K562 (cell line): ENCODE data around the gene ABL1. TPM values are rescaled to one million over a fixed set of nuclear protein-coding genes. Genes with fewer than 3 reads are reported as not detected.

Experiments used
- ATAC-seq: fragments of 200-7000 bp; cut with Tn5 transposase; 3 replicates; pipeline ENCODE4 v1.9.1; 2020; ENCODE audit warnings: moderate library complexity
- BruUV-seq: library from RNA; stranded (reverse); fragments of 400-500 nt; replicated peaks from 2 replicates; lab custom pipeline; 2021; lab: Mats Ljungman, UMichigan
- CTCF ChIA-PET: fragments of 300-600 bp; formaldehyde crosslinking; extraction: SDS; loops from one replicate; lab custom pipeline; 2021; ENCODE audit warnings: low intra/inter-chr PET ratio; lab: Yijun Ruan, JAX
- POLR2A ChIA-PET: fragments of 300-600, 350-650 bp; sonication (Branson Sonifier 250); formaldehyde crosslinking; extraction: SDS; loops from one replicate; lab custom pipeline; 2021; ENCODE audit warnings: antibody characterized with exemption, inconsistent platforms; lab: Yijun Ruan, JAX
- DNase-seq, 4 experiments: peaks; one replicate each; pipeline versions ENCODE4 v3.0.0 to v3.0.0-alpha.2; 2011 to 2018; ENCODE audit warnings: low spot score in 3 of 4, mixed read lengths in 3 of 4; ENCODE audit errors: extremely low read depth in 1 of 4
- FAIRE-seq: peaks from 2 replicates; lab custom pipeline; 2011; peaks lifted over from hg19 to GRCh38; lab: Jason Lieb, UNC
- H2AFZ ChIP-seq: 2 replicates; pipeline ENCODE4 v1.6.0; 2011; ENCODE audit warnings: low read depth, low read length, control low read depth, inconsistent platforms
- H3K27ac ChIP-seq: fragments of 200-600 bp; 3 replicates; pipeline ENCODE4 v1.8.0; 2011; ENCODE audit warnings: low read depth, mild to moderate bottlenecking, control low read depth, inconsistent platforms, low read length, moderate library complexity, mixed read lengths; ENCODE audit errors: extremely low read depth
- H3K27me3 ChIP-seq, 2 experiments: fragments of 300-600 bp in 1 of 2; 2 replicates in 1 of 2; 3 replicates in 1 of 2; pipeline versions ENCODE4 v1.6.0 to v1.8.0; 2011; ENCODE audit warnings: inconsistent platforms in 2 of 2, low read length in 2 of 2, mild to moderate bottlenecking in 1 of 2, mixed read lengths in 1 of 2, moderate library complexity in 1 of 2; ENCODE audit not compliant: control insufficient read depth in 2 of 2, insufficient read depth in 2 of 2
- H3K36me3 ChIP-seq: fragments of 300-600 bp; 3 replicates; pipeline ENCODE4 v1.8.0; 2011; ENCODE audit warnings: mild to moderate bottlenecking, low read length, inconsistent platforms; ENCODE audit not compliant: control insufficient read depth, insufficient read depth
- H3K4me1 ChIP-seq, 2 experiments: fragments of 200-600 bp in 1 of 2; replicated peaks in 1 of 2; 2 replicates in 1 of 2; 3 replicates in 1 of 2; pipeline versions ENCODE4 v1.5.1 to v1.8.0; 2011; ENCODE audit warnings: inconsistent platforms in 2 of 2, low read length in 2 of 2, mild to moderate bottlenecking in 1 of 2, mixed read lengths in 1 of 2, moderate library complexity in 1 of 2; ENCODE audit not compliant: control insufficient read depth in 2 of 2, insufficient read depth in 2 of 2
- H3K4me2 ChIP-seq: 2 replicates; pipeline ENCODE4 v1.6.1; 2011; ENCODE audit warnings: low read length, control low read depth, inconsistent platforms, mixed read lengths; ENCODE audit not compliant: insufficient read depth
- H3K4me3 ChIP-seq: fragments of 200-600 bp; sonication (generic), shearing (Covaris generic); 2 replicates; pipeline ENCODE4 v1.5.1; 2016; ENCODE audit warnings: control low read depth, inconsistent platforms
- H3K79me2 ChIP-seq: fragments of 200-600 bp; 3 replicates; pipeline ENCODE4 v1.8.0; 2011; ENCODE audit warnings: low read length, inconsistent platforms; ENCODE audit not compliant: control insufficient read depth, insufficient read depth
- H3K9ac ChIP-seq, 2 experiments: 2 replicates each; pipeline versions ENCODE4 v1.6.0 to v1.6.1; 2011; ENCODE audit warnings: low read depth in 2 of 2, low read length in 2 of 2, control low read depth in 1 of 2, inconsistent platforms in 1 of 2, mild to moderate bottlenecking in 1 of 2, mixed read lengths in 1 of 2; ENCODE audit not compliant: insufficient read depth in 1 of 2
- H3K9me1 ChIP-seq: one replicate; pipeline ENCODE4 v1.6.0; 2011; ENCODE audit warnings: inconsistent platforms, mild to moderate bottlenecking, low read length, moderate library complexity; ENCODE audit not compliant: control insufficient read depth, insufficient read depth
- H3K9me3 ChIP-seq: replicated peaks from 2 replicates; pipeline ENCODE4 v1.5.1; 2011; ENCODE audit warnings: low read depth, low read length, inconsistent platforms; ENCODE audit not compliant: control insufficient read depth, insufficient read depth
- H4K20me1 ChIP-seq: replicated peaks from 2 replicates; pipeline ENCODE4 v1.6.1; 2011; ENCODE audit warnings: low read length, inconsistent platforms, mixed read lengths; ENCODE audit not compliant: control insufficient read depth, insufficient read depth
- JUND ChIP-seq, 2 experiments: IDR thresholded peaks; 2 replicates in 1 of 2; 3 replicates in 1 of 2; pipeline ENCODE4 v1.6.1; 2011; ENCODE audit warnings: borderline replicate concordance in 2 of 2, low read depth in 2 of 2, low read length in 2 of 2, improper control_type of control experiment in 1 of 2, missing biosample characterization in 1 of 2, missing genetic modification characterization in 1 of 2, missing genetic modification reagents in 1 of 2
- ZBTB12 ChIP-seq: fragments of 250-450 bp; sonication (Bioruptor Pico); IDR thresholded peaks from 2 replicates; pipeline ENCODE4 v1.4.0; 2020
- ZZZ3 ChIP-seq: fragments of 450-650 bp; IDR thresholded peaks from 2 replicates; pipeline ENCODE4 v1.6.1; 2016; ENCODE audit warnings: antibody characterized with exemption, mild to moderate bottlenecking, moderate library complexity
- WGBS: fragments of 100-300 bp; shearing (Covaris generic); methylation state at CpG from one replicate; pipeline ENCODE4 v1.1.6; 2016; ENCODE audit warnings: low coverage, mixed read lengths; ENCODE audit not compliant: insufficient coverage; ENCODE audit errors: missing lambda C conversion rate; 5-methylcytosine and 5-hydroxymethylcytosine counted together
- in situ Hi-C: fragments of 300-500 bp; cut with MboI; formaldehyde crosslinking; loops from 4 replicates; pipeline ENCODE4 v1.15.0; 2018; ENCODE audit warnings: inconsistent platforms, mixed read lengths
- intact Hi-C: fragments of 100-400 bp; cut with micrococcal nuclease; formaldehyde crosslinking; loops from 2 replicates; pipeline ENCODE4 v1.14.2; 2022
- polyA plus RNA-seq, 8 experiments: library from polyadenylated mRNA; depleted of rRNA in 4 of 8; stranded (reverse) in 5 of 8; unstranded in 3 of 8; fragments of >200 nt; fragmentation: Nextera tagmentation in 2 of 8; fragmentation: Illumina TruSeq in 1 of 8; extraction: Ambion mirVana in 2 of 8; extraction: Trizol in 1 of 8; gene quantifications; 2 replicates each; pipeline versions ENCODE4 v1.2.1 to v1.2.3, GENCODE V29; 2011 to 2014; ENCODE audit warnings: inconsistent platforms in 1 of 8, missing spikeins in 1 of 8
- total RNA-seq, 7 experiments: library from RNA; depleted of rRNA in 6 of 7; stranded (reverse); fragments of >200 nt in 6 of 7; fragmentation: Illumina TruSeq in 2 of 7; extraction: Trizol in 2 of 7; gene quantifications; 2 replicates each; pipeline versions ENCODE4 v1.2.1 to v1.2.3, GENCODE V29; 2011 to 2021; ENCODE audit warnings: low replicate concordance in 1 of 7

ABL1 gene
- total and polyA plus RNA-seq, 9 of the 15 experiments (the other 6 are each of a cell fraction or from before 2014, with no cell fraction given): 1.5 to 130 (median 37.8) TPM

DNA sequence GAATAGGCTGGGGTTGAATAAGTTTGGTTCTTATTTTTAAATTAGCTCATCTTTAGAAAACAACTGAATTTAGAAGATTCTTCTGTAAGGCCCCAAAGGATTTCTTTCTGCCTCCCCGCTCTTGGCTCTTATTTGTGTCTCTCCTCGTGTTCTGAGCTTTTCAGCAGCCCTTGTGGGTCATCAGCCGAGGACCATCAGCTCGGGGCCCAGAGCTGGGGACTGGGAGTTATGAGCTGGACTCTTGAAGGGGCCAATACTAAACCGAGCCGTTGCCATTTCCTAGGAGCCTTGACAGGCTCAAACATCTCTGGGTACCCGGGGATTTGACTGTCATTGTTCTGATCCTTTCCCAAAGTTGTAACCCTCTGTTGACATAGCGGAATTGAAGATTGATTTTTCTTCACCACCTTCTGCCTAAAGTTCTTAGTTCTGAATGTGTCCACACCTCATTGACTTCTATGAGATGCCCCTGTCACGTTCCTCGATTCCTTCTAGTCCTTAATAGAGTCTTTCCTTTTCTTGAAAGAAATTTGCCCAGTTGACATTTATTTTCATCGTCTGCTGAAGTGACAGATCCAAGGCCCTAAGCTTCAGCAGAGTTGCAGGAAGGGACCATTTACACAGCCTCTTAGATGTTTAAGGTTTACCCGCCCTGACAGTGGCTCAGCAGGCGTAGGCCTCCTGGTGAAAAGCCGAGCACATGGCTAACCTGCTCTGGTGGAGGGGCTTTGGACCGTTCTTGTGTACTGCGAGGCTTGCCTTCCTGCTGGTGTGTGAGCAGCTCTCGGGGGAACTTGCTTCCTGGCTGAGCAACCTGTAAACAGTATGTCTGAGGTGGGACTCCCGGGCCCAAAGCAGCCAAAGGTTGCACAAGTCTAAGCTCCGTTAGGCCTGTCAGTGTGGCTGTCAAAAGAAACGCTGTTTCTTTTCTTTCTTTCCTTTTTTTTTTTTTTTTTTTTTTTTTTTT lies 24.0 kb downstream of the ABL1 start:
- H3K27ac ChIP-seq: no peak overlapping the region
- peaks cover 10% of the 10 kb centered on the region in 2 experiments for H3K4me1 ChIP-seq
- no peak for FAIRE-seq
- no peak overlapping the region for H2AFZ ChIP-seq
- ChIA-PET CTCF (interaction anchor here (0.6 to 15.1 kb wide), 3 partner anchors 11 to 88 kb away, joined by 3 to 636 read pairs (median 4); no protein-coding TSS in a partner anchor), POLR2A (interaction anchor here (0.6 to 2.4 kb wide), 30 partner anchors 8 to 216 kb away, joined by 3 to 17 read pairs (median 4); partner anchors contain the start of gene ABL1)
- no peaks in the 10 kb centered on the region for H3K79me2 ChIP-seq
- H3K36me3 ChIP-seq: peaks cover 74% of the 10 kb centered on the region
- peak overlapping the region in 1 of 2 experiments; percentile 15; a peak in 2 of 4 replicates for H3K9ac ChIP-seq
- ATAC-seq: no peak
- BruUV-seq: no TSS peak
- 76% methylated on average over 20 of the region's 20 CpGs for WGBS
- H4K20me1 ChIP-seq: peaks cover 50% of the 10 kb centered on the region
- H3K9me3 ChIP-seq: no peaks in the 10 kb centered on the region
- H3K9me1 ChIP-seq: peaks cover 13% of the 10 kb centered on the region
- intact Hi-C loops (no loop called here), in situ Hi-C loops (no loop called here)
- H3K4me3 ChIP-seq: no peak overlapping the region
- TF ChIP-seq ZBTB12 (CRISPR knock-in tag): no peak
- TF ChIP-seq JUND (IDR thresholded peaks at IDR 0.05; ENCODE audit: borderline replicate concordance, low read depth, low read length): no peak
- TF ChIP-seq JUND (tag; IDR thresholded peaks at IDR 0.05; ENCODE audit: borderline replicate concordance, low read depth, low read length): no peak
- no peak for TF ChIP-seq ZZZ3
- no peak overlapping the region for H3K4me2 ChIP-seq
- H3K27me3 ChIP-seq: no peaks in the 10 kb centered on the region
- DNase-seq: peak in 1 of 4 experiments; percentile 57
